C4-2B (cell line): ENCODE data around the gene GMDS.

ENCODE experiments used
- H3K27ac ChIP-seq: fragments of 450-650 bp; 2 replicates; pipeline ENCODE4 v1.5.1; 2017
- ZFX ChIP-seq: fragments of 450-650 bp; IDR thresholded peaks from 2 replicates; pipeline ENCODE4 v1.6.1; 2017
- TF ChIP-seq, protein P1 (sequence below): fragments of 450-650 bp; conservative IDR thresholded peaks from 2 replicates; pipeline ENCODE4 v1.5.1; 2017; ENCODE audit warnings: mild to moderate bottlenecking

Gene GMDS

DNA sequence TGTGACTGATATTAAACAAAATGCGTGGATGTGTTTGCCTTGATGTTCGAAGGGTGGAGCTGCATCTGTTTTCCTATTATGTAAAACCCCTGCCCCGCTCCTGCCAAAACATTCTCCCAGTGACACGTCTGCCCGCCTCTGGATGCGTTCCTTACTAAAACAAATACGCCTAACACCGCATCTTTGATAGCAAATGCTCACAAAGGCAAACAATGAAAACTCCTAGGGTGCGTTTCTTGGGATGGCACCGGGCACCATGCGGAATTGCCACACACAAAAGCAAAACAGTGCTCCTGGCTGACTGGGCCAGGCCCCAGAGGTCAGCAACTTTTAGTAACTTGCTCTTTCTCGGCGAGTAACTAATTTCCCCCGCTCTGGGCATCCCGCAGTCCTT is 644.6 kb downstream of the GMDS start:
- no peak overlapping the region for H3K27ac ChIP-seq
- TF ChIP-seq, protein P1, sequence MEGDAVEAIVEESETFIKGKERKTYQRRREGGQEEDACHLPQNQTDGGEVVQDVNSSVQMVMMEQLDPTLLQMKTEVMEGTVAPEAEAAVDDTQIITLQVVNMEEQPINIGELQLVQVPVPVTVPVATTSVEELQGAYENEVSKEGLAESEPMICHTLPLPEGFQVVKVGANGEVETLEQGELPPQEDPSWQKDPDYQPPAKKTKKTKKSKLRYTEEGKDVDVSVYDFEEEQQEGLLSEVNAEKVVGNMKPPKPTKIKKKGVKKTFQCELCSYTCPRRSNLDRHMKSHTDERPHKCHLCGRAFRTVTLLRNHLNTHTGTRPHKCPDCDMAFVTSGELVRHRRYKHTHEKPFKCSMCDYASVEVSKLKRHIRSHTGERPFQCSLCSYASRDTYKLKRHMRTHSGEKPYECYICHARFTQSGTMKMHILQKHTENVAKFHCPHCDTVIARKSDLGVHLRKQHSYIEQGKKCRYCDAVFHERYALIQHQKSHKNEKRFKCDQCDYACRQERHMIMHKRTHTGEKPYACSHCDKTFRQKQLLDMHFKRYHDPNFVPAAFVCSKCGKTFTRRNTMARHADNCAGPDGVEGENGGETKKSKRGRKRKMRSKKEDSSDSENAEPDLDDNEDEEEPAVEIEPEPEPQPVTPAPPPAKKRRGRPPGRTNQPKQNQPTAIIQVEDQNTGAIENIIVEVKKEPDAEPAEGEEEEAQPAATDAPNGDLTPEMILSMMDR: no peak
- TF ChIP-seq ZFX: no peak

DNA sequence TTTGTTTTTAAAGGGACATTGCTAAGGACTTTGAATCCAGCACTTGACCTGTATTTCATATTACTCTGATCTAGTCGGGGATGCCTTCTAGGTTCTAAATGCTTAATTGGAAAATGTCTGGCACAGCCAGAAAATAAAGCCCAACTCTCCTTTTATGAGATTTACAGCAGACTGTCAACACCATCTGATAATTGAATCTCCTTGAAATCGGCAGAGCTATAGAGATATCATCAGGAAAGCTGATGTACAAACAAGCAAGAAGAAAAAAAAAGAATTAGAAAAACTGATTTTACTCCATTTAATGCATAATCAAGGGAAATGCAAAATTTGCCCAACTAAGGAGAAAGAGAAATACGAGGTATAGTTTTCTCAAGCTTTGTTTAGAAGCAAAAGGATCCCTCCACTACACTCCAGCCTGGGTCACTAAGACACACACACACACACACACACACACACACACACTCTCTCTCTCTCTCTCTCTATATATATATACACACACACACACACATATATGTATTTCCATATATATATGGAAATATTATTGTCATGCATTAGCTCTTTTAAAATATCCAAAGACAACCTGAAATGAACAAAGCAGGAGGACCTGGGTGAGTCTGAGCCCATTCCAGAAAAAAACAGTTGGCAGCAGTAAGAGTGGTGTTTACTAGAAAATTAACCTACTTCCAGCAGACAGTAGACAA is 645.2 kb downstream of the GMDS start:
- TF ChIP-seq, protein P1: no peak

DNA sequence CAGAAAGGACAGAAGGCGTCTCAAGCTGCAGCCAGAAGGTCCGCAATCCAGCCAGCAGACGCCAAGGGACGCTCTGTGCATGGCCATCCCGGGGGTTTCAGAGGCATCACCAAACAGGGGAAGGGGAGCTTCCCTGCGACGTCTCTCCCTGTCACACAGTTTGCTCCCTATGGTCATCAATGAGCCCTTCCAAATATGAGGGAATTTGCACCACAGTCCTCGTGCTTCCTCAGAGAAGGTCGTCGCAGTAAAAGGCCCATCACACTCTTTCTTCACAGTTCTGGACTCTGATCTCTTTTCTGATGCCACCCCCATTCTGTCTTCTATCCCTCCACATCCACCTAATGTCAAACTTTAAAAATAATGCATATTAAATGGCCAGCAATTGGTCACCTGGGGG is 645.9 kb downstream of the GMDS start:
- no peak overlapping the region for H3K27ac ChIP-seq
- TF ChIP-seq, protein P1: no peak
- no peak for TF ChIP-seq ZFX

More for the DNA sequence above, 645.2 kb downstream of the GMDS start:
- no peak overlapping the region for H3K27ac ChIP-seq

DNA sequence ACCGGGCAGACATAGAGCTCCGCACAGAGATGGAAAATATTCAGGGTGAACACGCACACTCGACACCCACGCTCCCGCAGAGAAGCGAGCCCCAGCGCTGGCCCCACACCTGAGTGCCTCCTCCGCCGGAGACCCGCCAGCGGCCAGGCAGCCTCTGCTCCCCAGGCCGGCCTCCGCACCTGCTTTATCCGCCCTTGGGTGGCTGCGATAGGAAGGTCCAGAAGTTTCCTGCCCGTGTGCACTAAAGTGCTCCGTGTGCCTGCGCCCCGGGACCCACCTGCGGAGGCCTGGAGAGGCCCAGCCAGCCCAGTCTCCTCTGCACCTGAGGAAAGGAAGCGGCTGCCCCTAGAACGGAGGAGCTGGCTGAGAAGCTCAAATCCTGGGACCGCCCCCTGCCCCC is 646.5 kb downstream of the GMDS start:
- no peak overlapping the region for H3K27ac ChIP-seq
- TF ChIP-seq, protein P1: no peak
- TF ChIP-seq ZFX: no peak

DNA sequence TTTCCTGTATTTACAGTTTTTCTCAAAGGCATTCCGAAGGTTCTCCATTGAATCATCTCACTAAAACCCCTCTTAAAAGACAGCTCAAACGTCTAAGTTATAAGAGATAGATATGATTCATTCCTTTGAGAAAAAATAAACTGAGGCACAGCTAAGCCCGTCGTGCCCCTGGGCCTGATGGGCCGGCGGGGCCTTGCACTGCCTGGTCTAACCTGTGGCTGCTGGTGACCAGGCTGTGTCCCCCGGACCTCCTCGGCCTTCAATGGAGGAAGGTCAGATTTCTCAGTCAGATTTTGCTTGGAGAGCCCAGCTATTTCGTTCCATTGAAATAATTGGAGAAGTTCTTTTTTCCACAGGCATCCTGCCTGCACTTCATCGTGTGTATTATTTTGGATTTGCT is 647.0 kb downstream of the GMDS start:
- H3K27ac ChIP-seq: no peak overlapping the region
- TF ChIP-seq, protein P1: no peak
- no peak for TF ChIP-seq ZFX

DNA sequence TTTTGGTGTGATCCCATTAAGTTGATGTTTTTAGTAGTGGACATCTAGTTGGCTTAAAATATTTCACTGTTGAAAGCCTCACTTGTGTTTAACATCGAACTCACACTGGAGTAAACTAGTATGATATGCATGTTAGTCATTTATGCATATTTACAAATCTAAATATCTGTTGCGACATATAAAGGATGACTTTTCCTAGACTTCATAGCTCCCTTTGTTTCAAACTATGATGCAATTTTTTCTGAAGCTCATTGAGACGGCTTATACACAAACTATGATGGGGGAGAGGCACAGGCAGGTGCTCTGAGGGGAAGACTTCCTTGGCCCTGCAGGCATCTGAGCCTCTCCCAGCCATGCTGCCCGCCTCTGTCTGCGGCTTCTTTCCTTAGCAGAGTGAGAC is 647.5 kb downstream of the GMDS start:
- TF ChIP-seq, protein P1: no peak
- TF ChIP-seq ZFX: no peak
- no peak overlapping the region for H3K27ac ChIP-seq

DNA sequence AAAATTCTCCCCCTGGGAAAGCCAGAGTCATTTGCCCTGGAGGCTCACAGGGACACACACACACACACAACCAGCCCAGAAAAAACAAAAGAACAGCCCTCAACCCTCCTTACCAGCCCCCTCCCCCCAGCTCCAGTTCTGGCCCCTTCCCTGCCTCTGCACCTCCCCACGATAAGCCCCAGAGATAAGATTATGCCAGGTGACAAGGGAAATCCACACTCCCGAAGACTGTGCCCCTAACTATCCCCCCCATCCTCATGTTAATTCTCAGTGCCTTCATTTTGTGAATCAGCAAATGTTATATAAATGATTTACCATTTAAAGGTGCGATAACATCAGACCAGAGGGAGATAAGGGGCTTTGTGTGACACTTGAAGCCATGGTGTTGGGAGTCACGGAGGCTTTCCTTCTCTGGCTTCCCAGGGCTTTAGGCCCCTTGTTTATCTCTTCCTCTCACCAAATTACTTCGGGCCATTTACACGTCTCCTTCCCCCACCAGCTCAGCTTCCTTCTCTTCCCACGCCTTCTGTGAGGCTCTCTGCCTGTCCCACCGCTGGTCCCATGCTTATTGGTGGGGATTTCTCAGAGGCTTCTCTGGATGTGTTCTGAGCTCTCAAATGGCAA is 648.2 kb downstream of the GMDS start:
- H3K27ac ChIP-seq: no peak overlapping the region
- TF ChIP-seq ZFX: no peak
- TF ChIP-seq, protein P1: no peak
